GM19238 (cell line): ENCODE results near the gene CTBP1.
A peak's percentile ranks its signal among the peaks of the same experiment; 100 is the strongest.

Experiments used
- DNase-seq: peaks from one replicate; pipeline ENCODE4 v3.0.0; 2011; ENCODE audit warnings: low spot score; ENCODE audit not compliant: insufficient read length

CTBP1 gene

GRCh38 chr4:1177274-1178141 lies 71.4 kb downstream of the CTBP1 start:
- DNase-seq = no peak

- no peak for DNase-seq
Measured at GRCh38 chr4:1176398-1177273, 72.3 kb downstream of the CTBP1 start.

- no peak for DNase-seq
Measured at GRCh38 chr4:1175635-1176229, 73.2 kb downstream of the CTBP1 start.

GRCh38 chr4:1174941-1175634 lies 73.8 kb downstream of the CTBP1 start:
- no peak for DNase-seq

GRCh38 chr4:1172971-1173757 lies 75.8 kb downstream of the CTBP1 start:
- DNase-seq = no peak

GRCh38 chr4:1172228-1172851 lies 76.6 kb downstream of the CTBP1 start, which contains the start of gene SPON2:
SPON2 (minus strand) TSS chr4:1172583.
- no peak for DNase-seq

- DNase-seq = no peak
Measured at GRCh38 chr4:1171311-1172227, 77.4 kb downstream of the CTBP1 start.

GRCh38 chr4:1170976-1171310 lies 78.0 kb downstream of the CTBP1 start:
- no peak for DNase-seq

GRCh38 chr4:1170156-1170975 lies 78.6 kb downstream of the CTBP1 start:
- no peak for DNase-seq

- DNase-seq = no peak
Measured at GRCh38 chr4:1169691-1170096, 79.2 kb downstream of the CTBP1 start.

GRCh38 chr4:1169171-1169671 lies 79.7 kb downstream of the CTBP1 start:
- DNase-seq = no peak

- no peak for DNase-seq
Measured at GRCh38 chr4:1168191-1169101, 80.5 kb downstream of the CTBP1 start.

GRCh38 chr4:1167244-1167949 lies 81.5 kb downstream of the CTBP1 start:
- peak; percentile 75 for DNase-seq

- DNase-seq = no peak
Measured at GRCh38 chr4:1166509-1167243, 82.3 kb downstream of the CTBP1 start.

GRCh38 chr4:1164956-1165545 lies 83.9 kb downstream of the CTBP1 start:
- DNase-seq = no peak
